Activated B cell treated with CpG ODN at 0.5 μM for 24 hours (primary cell): ENCODE measurements around the gene RPL27A. TPM values are rescaled to one million over a fixed set of nuclear protein-coding genes. Genes with fewer than 3 reads are reported as not detected.

Source experiments
- ATAC-seq: fragments of 200-7000 bp; cut with Tn5 transposase; one replicate; pipeline ENCODE4 v1.10.0; 2021; ENCODE audit warnings: low read depth, mild to moderate bottlenecking, moderate library complexity
- CTCF ChIA-PET: fragments of 350-600 bp; sonication (Branson Sonifier 250); formaldehyde crosslinking; loops from one replicate; lab custom pipeline; 2021; ENCODE audit warnings: antibody characterized with exemption; lab: Charles Lee
- POLR2A ChIA-PET: fragments of 350-600 bp; sonication (Branson Sonifier 250); formaldehyde crosslinking; loops from one replicate; lab custom pipeline; 2021; ENCODE audit warnings: antibody characterized with exemption; lab: Charles Lee
- DNase-seq: peaks from one replicate; pipeline ENCODE4 v3.0.0; 2022
- H3K27ac Mint-ChIP-seq: one replicate; pipeline ENCODE4 v1.8.0; 2020; ENCODE audit warnings: mixed read lengths
- H3K27me3 Mint-ChIP-seq: one replicate; pipeline ENCODE4 v1.8.0; 2021; ENCODE audit warnings: mixed read lengths
- H3K36me3 Mint-ChIP-seq: one replicate; pipeline ENCODE4 v1.8.0; 2021; ENCODE audit warnings: low read depth, mixed read lengths
- H3K4me1 Mint-ChIP-seq: one replicate; pipeline ENCODE4 v1.8.0; 2021; ENCODE audit warnings: mixed read lengths
- H3K4me3 Mint-ChIP-seq: one replicate; pipeline ENCODE4 v1.8.0; 2020; ENCODE audit warnings: mild to moderate bottlenecking, mixed read lengths
- H3K9me3 Mint-ChIP-seq: one replicate; pipeline ENCODE4 v1.8.0; 2020; ENCODE audit warnings: mixed read lengths
- intact Hi-C: fragments of 100-400 bp; cut with micrococcal nuclease; formaldehyde crosslinking; loops from one replicate; pipeline ENCODE4 v1.15.1; 2024
- total RNA-seq: library from RNA; stranded (reverse); gene quantifications from 2 replicates; pipeline ENCODE4 v1.2.3, GENCODE V29; 2022
- TF ChIP-seq, protein P1 (sequence below): fragments of 200-600 bp; IDR thresholded peaks from one replicate; pipeline ENCODE4 v1.8.0; 2022; ENCODE audit warnings: antibody characterized with exemption, mild to moderate bottlenecking

Gene RPL27A
- total RNA-seq, 1 donor from 2014 or later, result 1,592 TPM

GRCh38 chr11:8735094-8735493 lies 52.5 kb downstream of the RPL27A start:
- no peak for DNase-seq
- Mint-ChIP-seq H3K4me1 (peaks cover 34% of the 10 kb centered on the region), H3K36me3 (no peaks in the 10 kb centered on the region), H3K4me3 (no peak overlapping the region), H3K27me3 (no peaks in the 10 kb centered on the region), H3K9me3 (no peaks in the 10 kb centered on the region), H3K27ac (peak overlapping the region; percentile 18)
- CTCF ChIA-PET, result no interaction called here
- POLR2A ChIA-PET, result no interaction called here
- ATAC-seq, result no peak
- intact Hi-C loops, result no loop called here
- TF ChIP-seq, protein P1, sequence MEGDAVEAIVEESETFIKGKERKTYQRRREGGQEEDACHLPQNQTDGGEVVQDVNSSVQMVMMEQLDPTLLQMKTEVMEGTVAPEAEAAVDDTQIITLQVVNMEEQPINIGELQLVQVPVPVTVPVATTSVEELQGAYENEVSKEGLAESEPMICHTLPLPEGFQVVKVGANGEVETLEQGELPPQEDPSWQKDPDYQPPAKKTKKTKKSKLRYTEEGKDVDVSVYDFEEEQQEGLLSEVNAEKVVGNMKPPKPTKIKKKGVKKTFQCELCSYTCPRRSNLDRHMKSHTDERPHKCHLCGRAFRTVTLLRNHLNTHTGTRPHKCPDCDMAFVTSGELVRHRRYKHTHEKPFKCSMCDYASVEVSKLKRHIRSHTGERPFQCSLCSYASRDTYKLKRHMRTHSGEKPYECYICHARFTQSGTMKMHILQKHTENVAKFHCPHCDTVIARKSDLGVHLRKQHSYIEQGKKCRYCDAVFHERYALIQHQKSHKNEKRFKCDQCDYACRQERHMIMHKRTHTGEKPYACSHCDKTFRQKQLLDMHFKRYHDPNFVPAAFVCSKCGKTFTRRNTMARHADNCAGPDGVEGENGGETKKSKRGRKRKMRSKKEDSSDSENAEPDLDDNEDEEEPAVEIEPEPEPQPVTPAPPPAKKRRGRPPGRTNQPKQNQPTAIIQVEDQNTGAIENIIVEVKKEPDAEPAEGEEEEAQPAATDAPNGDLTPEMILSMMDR, result no peak

DNA sequence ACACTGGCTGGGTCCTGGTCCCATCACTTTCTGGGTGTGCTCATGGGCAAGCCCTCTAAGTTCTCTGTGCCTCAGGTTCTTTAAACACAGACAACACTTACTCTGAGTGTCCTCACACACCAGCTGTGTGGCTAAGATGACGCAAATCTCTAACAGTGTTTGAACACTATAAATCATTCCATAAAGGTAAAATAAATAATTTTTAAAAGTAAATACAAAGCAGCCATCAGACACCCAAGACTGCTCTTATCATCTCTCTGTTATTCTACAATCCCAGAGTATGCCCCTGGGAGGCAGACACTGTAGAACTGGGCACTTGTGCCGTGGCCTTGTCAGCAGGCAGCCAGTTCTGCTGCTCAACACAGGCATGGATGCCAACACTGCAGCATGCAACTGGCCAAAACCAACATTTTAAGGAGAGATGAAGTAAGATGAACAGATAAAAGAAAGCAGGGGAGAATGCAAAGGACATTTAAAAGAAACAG lies 56.8 kb downstream of the RPL27A start:
- Mint-ChIP-seq H3K36me3 (no peaks in the 10 kb centered on the region), H3K27ac (no peak overlapping the region), H3K9me3 (no peaks in the 10 kb centered on the region), H3K27me3 (no peaks in the 10 kb centered on the region), H3K4me3 (no peak overlapping the region), H3K4me1 (no peaks in the 10 kb centered on the region)
- intact Hi-C loops, result no loop called here
- DNase-seq, result no peak
- ATAC-seq, result no peak
- ChIA-PET CTCF (no interaction called here), POLR2A (no interaction called here)
- TF ChIP-seq, protein P1, result no peak

Other genes starting within 250 kb of the RPL27A start
- gene STK33, start 88.6 kb upstream of the RPL27A start, total RNA-seq, result 11.4 and 14.0 TPM in 2 replicates
- gene TRIM66, start 127 bp upstream of the RPL27A start, total RNA-seq, result 12.4 and 13.3 TPM in 2 replicates
- 7.1 and 9.0 TPM in 2 replicates for gene AKIP1, start 228.4 kb downstream of the RPL27A start, total RNA-seq